Measurements from ENCODE around the gene KRTAP16-1. TPM values are rescaled to one million over a fixed set of nuclear protein-coding genes. Genes with fewer than 3 reads are reported as not detected.
"Not testable (repeated sequence)": the region's sequence is repeated elsewhere in the genome, so short reads cannot be mapped to it uniquely, and the experiment has no call there.

KRTAP16-1 gene
- not detected for total RNA-seq
- long read RNA-seq = 0 reads

DNA sequence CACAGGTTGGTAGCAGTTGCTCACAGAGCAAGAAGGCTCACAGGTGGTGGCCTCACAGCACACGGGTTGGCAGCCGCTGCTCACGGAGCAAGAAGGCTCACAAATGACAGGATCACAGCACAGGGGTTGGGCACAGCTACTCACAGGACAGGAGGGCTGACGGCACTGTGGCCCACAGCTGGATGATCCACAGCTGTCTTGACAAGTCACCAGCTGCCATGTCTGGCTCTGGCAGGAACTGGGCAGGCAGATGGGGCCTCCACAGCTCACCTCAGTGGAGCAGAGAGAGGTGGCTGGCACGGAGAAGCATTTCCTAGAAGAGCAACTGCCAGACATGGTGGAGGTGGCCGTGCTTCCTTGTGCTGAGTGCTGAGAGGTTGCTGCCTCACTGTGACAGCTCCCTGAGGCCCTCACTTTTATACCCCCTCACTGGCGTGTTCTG is at the start of gene KRTAP16-1:
KRTAP16-1 (minus strand) TSS at position 392 of the 442 bp plus-strand sequence; CDS start at position 336, 56 bp downstream.
- H3K4me1 ChIP-seq = peaks cover 3% of the 10 kb centered on the region
- no peaks in the 10 kb centered on the region for H3K27me3 ChIP-seq
- peak within 1 kb of the TSS; percentile 49 for H3K27ac ChIP-seq
- DNase-seq (no peak), ATAC-seq (peak; percentile 44)
- intact Hi-C loops (cut with DNase I) = no loop called here
- no peak within 1 kb of the TSS for H3K4me3 ChIP-seq
- H3K9me3 ChIP-seq = no peaks in the 10 kb centered on the region
- TF ChIP-seq, protein P1, sequence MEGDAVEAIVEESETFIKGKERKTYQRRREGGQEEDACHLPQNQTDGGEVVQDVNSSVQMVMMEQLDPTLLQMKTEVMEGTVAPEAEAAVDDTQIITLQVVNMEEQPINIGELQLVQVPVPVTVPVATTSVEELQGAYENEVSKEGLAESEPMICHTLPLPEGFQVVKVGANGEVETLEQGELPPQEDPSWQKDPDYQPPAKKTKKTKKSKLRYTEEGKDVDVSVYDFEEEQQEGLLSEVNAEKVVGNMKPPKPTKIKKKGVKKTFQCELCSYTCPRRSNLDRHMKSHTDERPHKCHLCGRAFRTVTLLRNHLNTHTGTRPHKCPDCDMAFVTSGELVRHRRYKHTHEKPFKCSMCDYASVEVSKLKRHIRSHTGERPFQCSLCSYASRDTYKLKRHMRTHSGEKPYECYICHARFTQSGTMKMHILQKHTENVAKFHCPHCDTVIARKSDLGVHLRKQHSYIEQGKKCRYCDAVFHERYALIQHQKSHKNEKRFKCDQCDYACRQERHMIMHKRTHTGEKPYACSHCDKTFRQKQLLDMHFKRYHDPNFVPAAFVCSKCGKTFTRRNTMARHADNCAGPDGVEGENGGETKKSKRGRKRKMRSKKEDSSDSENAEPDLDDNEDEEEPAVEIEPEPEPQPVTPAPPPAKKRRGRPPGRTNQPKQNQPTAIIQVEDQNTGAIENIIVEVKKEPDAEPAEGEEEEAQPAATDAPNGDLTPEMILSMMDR (IDR thresholded peaks at IDR 0.05) = no peak
- no peaks in the 10 kb centered on the region for H3K36me3 ChIP-seq

DNA sequence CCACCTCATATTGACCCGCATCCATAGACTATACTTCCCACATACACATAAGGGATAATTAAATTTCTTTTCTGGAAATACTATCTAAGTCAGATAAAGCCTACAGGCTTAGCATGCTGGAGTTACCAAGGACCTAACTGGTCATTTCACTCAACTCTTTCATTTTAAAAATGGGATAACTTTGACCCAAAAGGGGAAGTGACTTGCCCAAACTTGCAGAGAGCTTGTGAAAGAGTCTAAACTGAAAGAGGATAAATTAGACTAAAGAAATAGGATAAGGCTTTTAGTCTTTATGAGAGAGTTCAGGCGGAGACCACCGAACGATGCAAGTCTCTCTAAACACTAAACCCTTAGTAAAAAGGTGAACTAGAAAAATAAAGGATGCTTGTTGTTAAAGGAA is 45.4 kb upstream of the KRTAP16-1 start:
- Histone ChIP-seq H3K27ac (no peak overlapping the region), H3K27me3 (no peaks in the 10 kb centered on the region), H3K36me3 (no peaks in the 10 kb centered on the region), H3K9me3 (no peaks in the 10 kb centered on the region), H3K4me1 (no peaks in the 10 kb centered on the region), H3K4me3 (no peak overlapping the region)
- TF ChIP-seq, protein P1 (IDR thresholded peaks at IDR 0.05) = no peak
- intact Hi-C loops (cut with DNase I) = no loop called here
- ATAC-seq = no peak
- no peak for DNase-seq

GRCh38 chr17:41352597-41353366 is 43.7 kb upstream of the KRTAP16-1 start:
- H3K27me3 ChIP-seq = no peaks in the 10 kb centered on the region
- TF ChIP-seq, protein P1 (IDR thresholded peaks at IDR 0.05) = no peak
- no peaks in the 10 kb centered on the region for H3K36me3 ChIP-seq
- H3K27ac ChIP-seq = no peak overlapping the region
- H3K9me3 ChIP-seq = no peaks in the 10 kb centered on the region
- DNase-seq (no peak), ATAC-seq (no peak)
- no peak overlapping the region for H3K4me3 ChIP-seq
- no peaks in the 10 kb centered on the region for H3K4me1 ChIP-seq
- intact Hi-C loops (cut with DNase I) = no loop called here

GRCh38 chr17:41351177-41351576 is 42.1 kb upstream of the KRTAP16-1 start:
- H3K4me1 ChIP-seq = no peaks in the 10 kb centered on the region
- no peaks in the 10 kb centered on the region for H3K27me3 ChIP-seq
- DNase-seq (no peak), ATAC-seq (no peak)
- H3K27ac ChIP-seq = no peak overlapping the region
- H3K9me3 ChIP-seq = no peaks in the 10 kb centered on the region
- no peaks in the 10 kb centered on the region for H3K36me3 ChIP-seq
- TF ChIP-seq, protein P1 (IDR thresholded peaks at IDR 0.05) = no peak
- no peak overlapping the region for H3K4me3 ChIP-seq
- intact Hi-C loops (cut with DNase I) = no loop called here

DNA sequence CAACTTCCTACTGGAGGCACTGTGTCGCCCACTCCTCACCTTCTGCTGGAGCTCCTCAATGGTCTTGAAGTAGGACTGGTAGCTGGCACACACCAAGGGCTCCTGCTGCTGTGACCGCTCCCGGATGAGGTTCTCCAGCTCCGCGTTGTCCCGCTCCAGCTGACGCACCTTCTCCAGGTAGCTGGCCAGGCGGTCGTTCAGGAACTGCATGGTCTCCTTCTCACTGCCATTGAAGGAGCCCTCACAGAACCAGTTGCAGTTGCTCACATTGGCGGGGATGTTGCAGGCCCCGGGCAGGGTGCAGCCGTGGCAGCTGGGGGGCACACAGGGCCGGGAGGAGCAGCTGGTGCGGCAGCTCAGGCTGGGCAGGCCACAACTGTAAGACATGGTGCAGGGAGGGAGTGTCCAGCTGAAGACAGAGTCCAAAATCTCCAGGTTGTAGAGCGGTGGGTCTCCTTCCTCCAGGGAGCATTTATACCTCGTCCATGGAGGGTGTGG is 41.3 kb upstream of the KRTAP16-1 start, which contains the start of gene KRT33A:
KRT33A (minus strand) TSS at position 448 of the 498 bp plus-strand sequence; CDS start at position 387, 61 bp downstream.
- H3K27ac ChIP-seq; H3K4me3 ChIP-seq; intact Hi-C loops (cut with DNase I); H3K9me3 ChIP-seq; H3K36me3 ChIP-seq; H3K27me3 ChIP-seq; H3K4me1 ChIP-seq; DNase-seq; ATAC-seq: not testable (repeated sequence)
